GM12864 (cell line): Measurements from ENCODE around the gene DNAJC8.

Experiments
- DNase-seq: peaks from one replicate; pipeline ENCODE4 v3.0.0-alpha.2; 2011; ENCODE audit warnings: low read depth
- H3K4me3 ChIP-seq: 2 replicates; pipeline ENCODE4 v1.5.1; 2011; ENCODE audit warnings: mild to moderate bottlenecking, low read depth, low read length, control low read depth
- TF ChIP-seq, protein P1 (sequence below): IDR thresholded peaks from 2 replicates; pipeline ENCODE4 v1.5.1; 2011; ENCODE audit warnings: low read depth, mild to moderate bottlenecking, moderate library complexity, low read length, control low read depth, inconsistent platforms; ENCODE audit errors: missing control alignments

Gene DNAJC8

GRCh38 chr1:28232558-28233263 lies at the start of gene DNAJC8:
DNAJC8 (minus strand) TSS chr1:28233029; CDS start chr1:28232998, 31 bp downstream.
- peak; percentile 84 for DNase-seq

DNA sequence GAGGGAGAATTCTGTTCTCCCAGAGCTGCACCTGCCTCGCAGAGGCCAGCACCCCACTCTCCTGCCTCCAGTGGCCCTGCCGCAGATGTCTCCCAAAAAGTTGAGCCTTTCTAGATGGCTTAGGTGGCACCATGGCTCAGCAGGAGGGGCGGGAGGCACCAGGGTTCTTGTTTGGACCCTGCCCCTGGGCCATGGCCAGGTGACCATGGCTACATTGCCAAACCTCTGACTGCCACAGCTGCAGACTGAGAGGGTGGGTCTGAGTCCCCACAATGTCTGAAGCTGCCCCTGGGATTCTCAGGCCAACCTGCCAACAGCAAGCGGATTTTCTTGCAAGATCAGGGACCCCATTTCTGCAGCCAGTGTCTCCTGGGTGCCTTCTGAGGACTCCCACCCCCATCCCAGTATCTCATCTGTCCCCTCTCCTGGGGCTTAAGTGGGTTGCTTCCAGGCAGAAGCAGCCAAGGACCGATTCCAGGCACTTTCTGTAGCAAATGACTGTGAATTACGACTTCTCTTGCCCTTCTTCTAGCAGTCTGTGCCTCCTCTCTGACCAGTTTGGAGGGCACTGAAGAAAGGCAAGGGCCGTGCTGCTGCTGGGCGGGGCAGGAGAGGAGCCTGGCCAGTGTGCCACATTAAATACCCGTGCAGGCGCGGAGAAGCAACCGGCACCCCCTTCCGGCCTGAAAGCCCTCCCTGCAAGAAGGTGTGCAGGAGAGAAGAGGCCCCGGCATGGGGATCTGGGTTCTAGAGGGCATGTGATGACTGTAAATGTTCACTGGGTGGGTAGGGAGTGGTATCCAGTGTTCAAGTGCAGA lies 49.0 kb upstream of the DNAJC8 start:
- DNase-seq = no peak
- H3K4me3 ChIP-seq = no peak overlapping the region
- TF ChIP-seq, protein P1, sequence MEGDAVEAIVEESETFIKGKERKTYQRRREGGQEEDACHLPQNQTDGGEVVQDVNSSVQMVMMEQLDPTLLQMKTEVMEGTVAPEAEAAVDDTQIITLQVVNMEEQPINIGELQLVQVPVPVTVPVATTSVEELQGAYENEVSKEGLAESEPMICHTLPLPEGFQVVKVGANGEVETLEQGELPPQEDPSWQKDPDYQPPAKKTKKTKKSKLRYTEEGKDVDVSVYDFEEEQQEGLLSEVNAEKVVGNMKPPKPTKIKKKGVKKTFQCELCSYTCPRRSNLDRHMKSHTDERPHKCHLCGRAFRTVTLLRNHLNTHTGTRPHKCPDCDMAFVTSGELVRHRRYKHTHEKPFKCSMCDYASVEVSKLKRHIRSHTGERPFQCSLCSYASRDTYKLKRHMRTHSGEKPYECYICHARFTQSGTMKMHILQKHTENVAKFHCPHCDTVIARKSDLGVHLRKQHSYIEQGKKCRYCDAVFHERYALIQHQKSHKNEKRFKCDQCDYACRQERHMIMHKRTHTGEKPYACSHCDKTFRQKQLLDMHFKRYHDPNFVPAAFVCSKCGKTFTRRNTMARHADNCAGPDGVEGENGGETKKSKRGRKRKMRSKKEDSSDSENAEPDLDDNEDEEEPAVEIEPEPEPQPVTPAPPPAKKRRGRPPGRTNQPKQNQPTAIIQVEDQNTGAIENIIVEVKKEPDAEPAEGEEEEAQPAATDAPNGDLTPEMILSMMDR = no peak

More at GRCh38 chr1:28232558-28233263, at the start of gene DNAJC8:
- TF ChIP-seq, protein P1 = no peak
- peak within 1 kb of the TSS; percentile 83 for H3K4me3 ChIP-seq

GRCh38 chr1:28280977-28281381 lies 48.1 kb upstream of the DNAJC8 start:
- TF ChIP-seq, protein P1 = no peak
- no peak for DNase-seq
- no peak overlapping the region for H3K4me3 ChIP-seq

DNA sequence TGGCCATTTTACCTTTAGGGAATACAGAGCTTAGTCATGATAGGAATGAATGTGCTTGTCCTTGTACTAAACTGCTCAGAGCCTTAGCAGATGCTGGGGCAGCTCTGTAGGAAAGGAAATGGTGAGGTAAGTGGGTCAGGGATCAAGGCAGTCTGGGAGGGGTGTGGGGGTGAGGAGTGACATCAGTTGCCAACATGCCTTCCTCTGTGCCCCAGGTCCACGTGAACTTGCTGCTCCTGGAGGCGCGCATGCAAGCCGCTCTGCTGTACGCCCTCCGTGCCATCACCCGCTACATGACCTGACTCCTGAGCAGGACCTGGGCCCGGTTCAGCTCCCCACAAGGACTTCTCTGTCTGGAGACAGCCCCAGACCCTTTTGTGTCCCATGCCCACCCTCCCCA lies 47.7 kb upstream of the DNAJC8 start:
- TF ChIP-seq, protein P1 = no peak
- H3K4me3 ChIP-seq = no peak overlapping the region
- DNase-seq = no peak

DNA sequence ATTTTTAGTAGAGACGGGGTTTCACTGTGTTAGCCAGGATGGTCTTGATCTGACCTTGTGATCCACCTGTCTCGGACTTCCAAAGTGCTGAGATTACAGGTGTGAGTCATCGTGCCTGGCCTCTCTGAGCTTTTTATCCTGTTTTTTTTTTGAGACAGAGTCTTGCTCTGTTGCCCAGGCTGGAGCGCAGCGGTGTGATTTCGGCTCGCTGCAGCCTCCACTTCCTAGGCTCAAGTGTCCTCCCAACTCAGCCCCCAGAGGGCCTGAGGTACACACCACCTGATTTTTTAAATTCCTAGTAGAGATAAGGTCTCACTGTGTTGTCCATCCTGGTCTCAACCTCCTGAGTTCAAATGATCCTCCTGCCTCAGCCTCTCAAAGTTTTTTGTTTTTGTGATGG lies 46.9 kb upstream of the DNAJC8 start:
- H3K4me3 ChIP-seq = no peak overlapping the region
- TF ChIP-seq, protein P1 = no peak
- DNase-seq = no peak

GRCh38 chr1:28278763-28279162 lies 45.9 kb upstream of the DNAJC8 start:
- no peak overlapping the region for H3K4me3 ChIP-seq
- no peak for DNase-seq
- TF ChIP-seq, protein P1 = no peak
